Measurements from ENCODE around the gene FGFR3. TPM values are rescaled to one million over a fixed set of nuclear protein-coding genes. Genes with fewer than 3 reads are reported as not detected.

The FGFR3 gene
- polyA plus RNA-seq, 1 donor: 1.2 TPM

DNA sequence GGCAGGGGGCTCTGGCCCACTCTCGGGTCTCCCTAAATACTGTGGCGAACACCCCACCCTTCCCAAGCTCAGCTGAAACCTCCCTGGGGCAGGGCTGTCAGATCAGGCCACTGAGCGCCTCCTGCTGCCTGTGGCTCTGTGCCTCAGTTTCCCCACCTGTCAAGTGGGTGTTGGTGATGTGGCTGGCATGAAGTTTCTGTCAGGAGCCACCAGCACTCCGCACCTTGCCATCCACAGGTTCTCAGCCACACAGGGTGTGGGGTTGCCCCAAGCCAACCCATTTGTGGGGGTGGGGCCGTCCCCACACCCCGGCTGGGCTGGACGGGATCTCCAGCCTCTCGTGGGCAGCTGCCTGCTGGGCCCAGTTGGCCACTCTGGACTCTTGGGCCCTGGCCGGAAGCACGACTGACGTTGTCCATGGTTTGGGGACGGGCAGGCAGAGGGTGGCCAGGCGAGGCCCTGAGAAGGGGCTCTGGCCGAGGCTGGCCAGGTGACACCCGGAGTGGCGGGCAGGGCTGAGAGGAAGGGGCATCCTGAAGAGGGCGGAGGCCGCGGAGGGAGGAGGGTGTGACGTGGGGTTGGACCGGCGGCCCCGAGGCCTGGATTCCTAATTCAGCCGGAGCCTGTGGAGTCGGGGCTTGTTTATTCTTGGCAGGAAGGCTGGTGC lies 5.5 kb upstream of the FGFR3 start:
- no peak for DNase-seq (ENCODE audit: low read depth)

DNA sequence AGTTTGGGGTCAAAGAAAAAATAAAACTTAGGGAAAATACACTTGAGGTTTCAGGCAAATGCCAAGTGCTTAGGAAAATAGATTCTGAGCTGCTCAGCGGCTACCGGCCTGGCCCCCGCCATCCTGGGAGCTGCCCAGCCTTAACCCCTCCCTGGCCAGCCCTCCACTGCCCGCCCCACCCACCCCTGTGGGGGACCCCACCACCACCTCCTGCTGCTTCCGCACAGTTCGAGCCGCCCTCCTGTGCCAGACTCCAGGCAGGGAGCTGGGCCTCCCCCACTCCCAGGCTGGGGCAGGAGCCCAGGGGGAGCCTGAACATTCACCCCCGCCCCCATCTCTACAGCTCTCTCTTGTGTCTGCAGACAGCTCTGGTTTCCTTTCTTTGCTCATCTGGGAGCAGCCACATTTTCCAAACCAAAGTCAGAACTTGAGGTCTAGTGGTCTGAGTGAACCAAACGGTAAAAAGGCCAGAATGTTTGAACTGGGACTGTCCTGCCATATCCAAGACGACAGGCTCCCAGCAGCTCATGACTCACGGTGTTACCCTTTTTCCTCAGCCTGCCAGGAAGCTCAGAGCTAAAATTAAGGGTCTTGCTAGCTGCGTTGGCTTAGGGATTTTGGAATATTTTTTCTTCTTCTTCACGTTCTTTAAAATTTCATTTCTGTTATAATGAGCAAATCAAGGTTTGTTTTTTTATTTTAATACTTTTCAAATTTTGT lies 4.7 kb upstream of the FGFR3 start:
- no peak for DNase-seq (ENCODE audit: low read depth)

DNA sequence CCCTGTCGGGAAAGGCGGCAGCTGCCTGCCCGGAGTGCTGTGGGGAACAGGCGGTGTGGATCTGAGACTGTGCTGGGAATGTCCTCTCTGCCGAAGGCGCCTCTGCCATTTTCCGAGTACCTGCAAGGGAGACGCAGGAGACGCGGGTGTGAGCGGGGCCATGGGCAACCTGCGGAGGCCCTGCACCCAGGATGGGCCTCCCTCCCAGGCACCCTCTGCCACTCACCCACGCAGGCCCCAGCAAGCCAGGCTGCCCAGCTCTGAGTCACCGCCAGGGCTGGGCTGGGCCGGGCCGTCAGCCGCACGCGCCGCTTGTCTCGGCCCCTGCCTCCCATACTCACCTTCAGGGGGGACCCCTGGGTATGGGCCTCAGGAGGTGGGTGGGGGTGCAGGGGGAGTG lies 3.5 kb upstream of the FGFR3 start:
- no peak for DNase-seq (ENCODE audit: low read depth)

DNA sequence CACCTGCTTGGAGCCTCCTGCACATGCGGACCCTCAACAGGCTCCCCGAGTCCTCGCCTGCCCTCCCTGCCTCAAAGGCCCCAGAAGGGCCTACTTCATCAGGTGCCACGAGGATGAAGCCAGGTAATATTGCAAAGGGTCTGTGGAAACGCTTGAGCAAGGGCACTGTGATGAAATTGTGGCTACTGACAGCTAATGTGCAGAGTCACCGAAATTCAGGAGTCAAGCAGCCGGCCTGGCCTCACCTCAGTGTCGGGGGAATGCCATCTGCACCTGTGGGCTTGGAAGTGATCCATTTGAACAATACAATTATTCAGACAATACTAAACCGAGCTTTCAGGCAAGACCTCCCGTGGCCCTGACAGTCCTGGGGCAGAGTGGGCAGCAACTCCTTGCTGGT lies 3.1 kb upstream of the FGFR3 start:
- DNase-seq (ENCODE audit: low read depth): no peak

DNA sequence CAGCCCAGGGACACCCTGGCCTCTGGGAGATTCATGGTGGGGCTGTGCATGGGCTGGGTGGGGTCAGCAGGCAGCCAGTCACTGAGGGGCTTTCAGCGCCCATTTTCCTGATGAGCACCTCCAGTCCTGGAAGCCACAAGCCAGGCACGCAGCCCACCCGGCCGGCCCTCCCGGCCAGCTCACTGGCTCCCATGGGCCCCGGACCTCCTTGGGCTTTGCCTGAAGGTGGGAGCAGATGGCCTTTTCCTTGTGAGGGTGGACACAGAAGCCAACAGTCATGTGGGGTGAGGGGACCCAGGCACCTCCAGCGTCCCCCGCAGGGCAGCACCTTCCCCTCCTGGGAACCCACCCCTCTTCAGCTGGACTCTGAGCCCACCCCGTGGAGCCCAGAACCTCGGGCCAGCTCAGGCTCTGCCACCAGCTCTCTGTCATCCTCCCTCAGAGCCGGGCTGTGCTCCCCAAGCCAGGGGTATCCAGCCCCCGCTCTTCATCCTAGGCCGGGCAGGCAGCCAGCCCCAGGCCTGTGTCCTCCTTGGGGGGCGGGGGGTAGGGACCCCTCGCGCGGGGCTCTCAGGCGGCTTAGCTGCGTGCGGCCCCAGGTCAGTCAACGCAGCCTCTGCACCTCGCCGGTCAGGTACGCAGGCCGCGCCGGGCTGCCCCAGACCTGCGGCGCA lies 798 bp upstream of the FGFR3 start:
- DNase-seq (ENCODE audit: low read depth): no peak

DNA sequence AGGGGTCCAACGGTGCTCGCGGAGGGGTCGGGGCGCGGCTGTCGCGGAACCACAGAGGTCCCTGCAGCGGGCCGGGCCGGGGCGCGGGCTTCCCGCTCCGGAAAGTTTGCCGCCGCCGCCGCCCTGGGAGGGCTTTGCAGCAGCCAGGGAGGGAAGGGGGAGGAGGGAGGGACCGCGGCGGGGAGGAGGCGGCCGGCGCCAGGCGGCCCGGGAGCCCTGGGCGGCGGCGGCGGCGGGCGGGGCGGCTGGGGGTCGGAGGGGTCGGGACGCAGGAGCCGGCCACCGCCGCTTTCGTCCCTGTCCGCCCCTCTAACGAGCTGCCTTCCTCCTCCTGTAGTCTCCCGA lies 375 bp downstream of the FGFR3 start:
- DNase-seq (ENCODE audit: low read depth): no peak

DNA sequence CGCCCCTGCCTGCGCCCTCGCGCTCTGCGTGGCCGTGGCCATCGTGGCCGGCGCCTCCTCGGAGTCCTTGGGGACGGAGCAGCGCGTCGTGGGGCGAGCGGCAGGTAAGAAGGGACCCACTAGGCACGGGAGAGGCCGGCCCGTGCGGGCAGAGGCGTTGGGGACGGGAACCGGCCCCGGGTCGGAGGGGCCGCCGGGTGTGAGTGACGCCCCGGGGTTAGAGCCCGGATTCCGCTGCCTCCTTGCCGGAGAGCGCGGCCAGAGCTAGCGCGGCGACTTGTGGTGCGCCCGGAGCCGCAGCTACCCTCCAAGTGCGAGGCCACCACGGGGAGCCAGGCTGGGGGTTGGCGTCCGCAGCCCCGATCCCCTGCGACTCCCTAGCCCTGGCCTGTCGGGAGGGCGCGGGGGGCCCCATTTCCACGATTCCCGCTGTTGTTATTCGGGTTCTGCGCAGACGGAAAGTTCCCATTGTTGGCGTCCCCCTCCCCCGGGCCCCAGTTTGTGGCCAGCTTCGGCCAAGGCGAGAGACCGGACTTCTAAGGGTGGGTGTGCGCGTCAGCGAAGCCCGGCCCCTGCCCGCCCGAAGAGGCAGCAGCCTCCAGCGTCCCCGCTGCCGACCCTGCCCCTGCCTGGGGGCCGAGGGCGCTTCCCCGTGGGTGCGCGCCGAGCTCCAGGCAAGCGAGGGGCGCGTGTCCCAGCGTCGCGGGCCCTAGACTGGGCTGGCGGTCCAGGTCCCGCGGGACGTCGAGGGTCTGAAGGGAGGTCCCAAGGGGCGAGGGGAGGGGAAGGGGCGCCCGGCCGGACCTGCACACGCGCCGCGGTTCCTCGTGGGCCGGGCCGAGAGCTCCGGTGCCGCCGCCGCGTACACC lies 1.1 kb downstream of the FGFR3 start:
- no peak for DNase-seq (ENCODE audit: low read depth)

DNA sequence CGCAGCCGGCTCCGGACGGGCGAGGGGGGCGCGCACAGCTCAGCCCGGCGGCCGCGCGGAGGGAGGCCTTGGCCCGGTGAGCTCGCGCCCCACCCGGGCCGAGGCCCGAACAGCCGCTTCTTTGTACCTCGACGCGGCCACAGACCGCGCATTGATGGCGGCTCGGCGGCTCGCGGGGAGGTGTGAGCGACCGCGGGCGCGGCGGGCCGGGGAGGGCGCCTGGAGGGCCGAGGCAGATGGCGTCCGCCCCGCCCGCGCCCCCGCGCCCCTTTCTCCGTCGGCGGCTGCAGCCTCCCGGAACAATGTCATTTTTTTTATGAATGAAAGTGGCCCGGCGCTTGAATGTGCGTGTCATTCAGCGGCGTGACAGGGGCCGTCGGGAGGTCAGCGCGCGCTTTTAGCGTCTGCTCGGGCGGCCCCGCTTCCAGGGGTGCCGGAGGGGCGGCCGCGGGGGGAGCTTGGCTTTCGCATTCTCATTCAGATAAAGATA lies 1.8 kb downstream of the FGFR3 start:
- no peak for DNase-seq (ENCODE audit: low read depth)

DNA sequence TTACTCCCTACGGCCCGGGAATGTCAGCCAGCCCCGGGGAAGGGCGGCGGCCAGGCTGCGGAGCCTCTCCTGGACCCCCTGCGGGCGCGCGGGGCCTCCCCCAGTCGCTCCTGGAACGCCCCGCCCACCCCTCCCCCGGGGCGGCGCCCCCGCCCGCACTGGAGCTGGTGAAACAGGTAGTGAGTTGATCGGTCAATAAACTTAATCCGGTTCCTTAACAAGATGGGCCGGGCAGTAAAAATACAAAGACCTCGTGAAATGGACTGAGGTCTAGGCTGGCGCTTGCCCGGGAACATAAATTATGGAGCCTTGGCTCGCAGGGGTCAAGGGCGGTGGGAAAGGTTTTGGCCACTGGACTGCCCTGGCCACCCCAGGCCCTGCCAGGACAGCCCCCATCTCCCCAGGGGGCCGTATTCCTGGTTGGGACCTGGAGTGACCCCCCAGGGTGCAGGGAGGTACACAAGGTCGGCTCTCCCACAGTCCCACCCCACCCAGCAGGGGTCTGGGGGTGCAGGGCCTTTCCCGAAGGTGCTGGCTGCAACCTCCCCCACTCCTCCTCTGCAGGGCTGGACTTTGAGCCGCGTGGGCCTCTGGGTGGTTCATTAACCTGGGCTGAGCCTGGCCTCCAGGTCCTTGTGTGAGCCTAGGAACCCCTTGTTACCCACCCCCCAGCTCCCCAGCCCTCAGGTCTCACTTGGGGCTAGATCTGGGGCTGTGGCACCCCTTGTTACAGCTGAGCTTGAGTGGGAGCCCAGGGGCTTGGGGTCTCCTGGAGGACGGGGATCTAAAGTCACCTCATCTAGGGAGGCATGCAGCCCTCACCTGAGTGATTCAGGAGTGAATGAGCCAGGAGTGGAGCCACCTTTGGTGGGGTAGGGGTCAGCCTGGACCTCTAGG lies 2.5 kb downstream of the FGFR3 start:
- no peak for DNase-seq (ENCODE audit: low read depth)

DNA sequence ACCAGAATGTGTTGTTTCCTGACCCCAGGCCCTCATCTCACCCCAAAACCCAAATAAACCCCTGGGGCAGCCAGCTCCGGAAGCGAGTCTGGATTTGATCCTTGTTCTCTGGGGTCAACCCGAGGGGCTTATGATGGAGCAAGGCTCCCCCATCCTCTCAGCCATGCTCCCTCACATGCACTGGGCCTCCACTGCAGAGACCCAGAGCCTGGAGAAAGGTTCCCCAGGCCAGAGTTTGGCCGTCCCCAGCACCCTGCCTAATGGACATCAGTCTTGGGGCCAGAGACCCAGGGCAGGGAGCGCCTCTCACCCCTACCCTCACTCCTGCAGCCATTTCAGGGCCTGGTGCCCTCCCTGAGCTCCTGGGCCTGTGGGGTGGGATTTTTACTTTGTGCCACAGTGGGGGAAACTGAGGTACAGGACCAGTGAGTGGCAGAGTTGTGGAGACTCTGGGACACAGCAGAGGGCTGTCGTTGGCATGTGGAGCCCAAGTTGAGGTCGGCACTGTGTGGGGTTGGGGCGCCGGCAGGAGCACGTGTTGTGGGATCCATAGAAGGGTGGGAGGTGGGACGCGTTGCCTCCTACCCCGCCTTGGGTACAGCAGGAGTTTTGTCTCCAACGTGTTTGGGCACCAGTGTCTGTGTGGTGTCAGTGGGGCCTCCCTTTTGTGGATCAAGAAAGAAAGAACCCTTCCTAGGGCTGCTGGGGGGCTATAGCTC lies 3.6 kb downstream of the FGFR3 start:
- no peak for DNase-seq (ENCODE audit: low read depth)

DNA sequence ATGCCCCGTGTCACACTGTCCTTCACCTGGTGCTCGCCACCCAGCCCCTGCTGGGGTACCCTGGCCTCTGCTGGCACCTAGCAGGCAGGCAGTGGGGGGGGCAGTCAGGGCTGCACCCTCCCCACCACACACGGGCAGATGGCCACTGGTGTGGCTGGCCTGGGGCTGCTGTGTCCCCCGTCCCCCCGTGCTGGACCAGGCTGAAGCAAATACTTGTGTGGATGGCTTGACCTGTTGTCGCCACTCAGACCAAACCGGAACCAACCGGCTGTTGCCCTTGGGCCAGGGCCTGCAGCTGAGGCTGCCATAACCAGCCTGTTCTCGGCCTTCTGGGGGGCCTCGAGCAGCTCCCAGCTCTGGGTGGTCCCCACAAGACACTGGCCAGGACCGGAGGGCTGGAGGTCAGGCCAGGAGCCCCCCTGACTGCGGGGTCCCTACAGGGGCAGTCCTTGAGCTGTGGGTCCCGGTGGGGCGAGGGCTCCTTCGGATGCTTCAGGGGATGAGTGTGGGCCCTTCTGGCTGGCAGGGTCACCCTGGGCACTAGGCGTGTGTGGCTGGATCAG lies 4.3 kb downstream of the FGFR3 start:
- DNase-seq (ENCODE audit: low read depth): no peak

DNA sequence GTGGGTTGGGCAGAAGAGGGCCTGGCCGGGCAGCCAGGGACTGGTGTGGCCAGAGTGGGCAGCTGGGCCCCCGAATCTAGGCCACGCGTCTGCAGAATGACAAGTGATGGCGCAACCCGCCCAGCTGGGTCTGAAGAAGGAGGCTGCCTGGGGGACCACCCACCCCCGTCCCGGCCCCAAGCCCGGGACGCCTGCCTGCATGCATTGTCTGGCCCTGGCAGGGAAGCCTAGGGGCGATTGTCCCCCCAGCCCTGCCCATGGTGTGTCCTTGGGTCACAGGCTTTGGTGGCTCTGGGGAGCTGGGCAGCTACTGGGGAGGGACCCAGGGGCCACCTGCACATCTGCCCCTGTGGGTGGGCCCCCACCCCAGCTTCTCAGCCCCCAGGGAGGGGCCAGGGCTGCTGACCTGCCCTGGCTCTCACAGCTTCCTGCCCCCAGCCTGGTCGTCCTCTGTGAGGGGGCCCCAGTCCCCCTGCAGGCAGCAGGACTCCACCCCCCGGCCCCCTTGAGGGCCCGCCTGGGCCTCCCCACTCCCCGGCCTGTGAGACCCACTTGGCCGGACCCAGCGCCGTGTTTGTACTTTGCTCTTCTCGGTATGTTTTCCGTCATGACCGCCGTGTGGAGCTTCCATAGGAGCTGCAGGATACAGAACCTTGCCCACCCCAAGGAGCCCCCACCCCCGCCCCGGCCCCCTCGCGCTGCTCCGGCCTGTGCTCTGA lies 4.9 kb downstream of the FGFR3 start:
- DNase-seq (ENCODE audit: low read depth): no peak

DNA sequence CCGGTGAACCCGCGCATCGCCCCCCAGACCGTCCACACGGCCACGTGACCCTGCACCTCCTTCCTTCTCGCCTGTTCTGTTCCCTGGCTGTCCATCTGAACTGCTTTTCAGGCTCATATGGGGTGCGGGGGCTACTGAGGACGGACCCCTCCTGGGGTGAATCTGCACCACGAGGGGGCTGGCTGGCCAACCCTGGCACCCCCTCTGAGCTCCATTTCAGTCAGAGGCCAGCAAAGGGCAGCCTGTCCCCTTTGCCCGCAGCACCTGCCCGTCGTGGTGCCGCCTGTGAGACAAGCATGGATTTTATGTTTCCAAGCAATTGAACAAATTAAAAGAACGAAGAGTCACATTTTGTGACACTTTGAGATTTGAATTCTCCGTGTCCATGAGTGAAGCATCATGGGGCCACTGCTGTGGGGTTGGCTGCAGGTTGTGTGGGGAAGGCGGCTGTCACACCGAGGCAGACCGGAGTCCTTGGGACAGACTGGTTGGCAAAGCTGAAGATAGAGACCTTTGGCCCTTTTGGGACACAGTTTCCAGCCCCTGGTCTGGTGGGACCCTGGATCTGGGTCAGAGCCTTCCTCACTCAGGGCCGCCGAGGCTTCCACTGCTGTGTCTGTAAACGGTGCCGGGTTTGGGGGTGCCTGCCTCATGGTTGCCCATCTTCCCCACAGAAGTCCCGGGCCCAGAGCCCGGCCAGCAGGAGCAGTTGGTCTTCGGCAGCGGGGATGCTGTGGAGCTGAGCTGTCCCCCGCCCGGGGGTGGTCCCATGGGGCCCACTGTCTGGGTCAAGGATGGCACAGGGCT lies 5.7 kb downstream of the FGFR3 start:
- no peak for DNase-seq (ENCODE audit: low read depth)

DNA sequence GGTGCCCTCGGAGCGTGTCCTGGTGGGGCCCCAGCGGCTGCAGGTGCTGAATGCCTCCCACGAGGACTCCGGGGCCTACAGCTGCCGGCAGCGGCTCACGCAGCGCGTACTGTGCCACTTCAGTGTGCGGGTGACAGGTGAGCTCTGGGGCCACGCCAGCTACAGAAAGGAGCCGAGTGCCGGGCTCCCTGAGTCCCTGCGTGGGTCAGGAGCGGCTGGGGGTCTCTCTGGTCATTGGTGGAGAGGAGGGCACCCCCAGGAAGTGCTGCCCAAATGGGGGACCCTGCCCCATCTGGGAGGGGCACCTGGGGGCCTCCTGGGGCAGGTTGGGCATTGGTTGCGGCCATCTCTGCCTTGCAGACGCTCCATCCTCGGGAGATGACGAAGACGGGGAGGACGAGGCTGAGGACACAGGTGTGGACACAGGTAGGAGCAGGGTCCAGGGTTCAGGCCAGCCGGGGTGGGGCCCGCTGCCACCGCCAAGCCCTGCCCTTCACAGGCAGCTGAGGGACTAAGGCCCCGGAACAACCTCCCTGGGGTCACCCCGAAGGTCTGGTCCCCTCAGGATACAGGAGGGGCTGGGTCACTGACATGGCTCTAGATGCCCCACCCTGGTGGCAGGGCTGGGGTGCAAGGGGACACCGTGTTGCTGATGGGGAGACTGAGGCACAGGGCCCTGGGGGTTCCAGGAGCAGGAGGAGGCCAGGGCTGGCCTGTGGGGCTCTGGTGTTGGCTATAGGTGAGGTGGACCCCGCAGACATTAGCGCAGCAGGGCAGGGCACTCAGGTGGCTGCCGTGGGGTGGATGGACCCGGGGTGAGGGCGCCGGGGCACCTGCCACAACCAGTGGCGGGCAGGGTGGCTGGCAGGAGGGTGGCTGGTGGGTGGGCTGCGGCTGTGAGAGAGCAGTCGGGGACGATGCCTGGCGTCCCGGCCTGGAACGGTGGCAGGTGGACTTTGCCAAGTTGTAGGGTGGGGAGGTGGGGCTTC lies 6.6 kb downstream of the FGFR3 start:
- no peak for DNase-seq (ENCODE audit: low read depth)

DNA sequence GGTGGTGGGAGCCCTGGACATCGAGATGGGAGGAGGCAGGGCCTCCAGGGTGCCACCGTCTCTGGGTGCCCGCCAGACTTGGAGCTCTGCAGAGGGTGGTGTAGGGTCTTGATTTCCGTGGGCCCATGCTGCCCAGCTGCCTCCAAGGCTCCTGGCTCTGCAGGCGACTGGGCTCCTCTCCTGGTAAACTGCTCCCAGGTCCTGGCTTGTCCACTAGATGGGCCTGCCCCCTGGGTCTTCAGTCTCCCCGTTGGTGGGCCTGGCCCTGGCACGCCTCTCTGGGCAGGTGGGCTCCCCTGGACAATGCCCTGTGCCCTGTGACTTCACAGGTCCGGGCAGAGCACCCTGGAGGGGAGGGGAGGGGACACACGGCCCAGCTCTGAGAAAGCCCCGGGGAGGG lies 7.7 kb downstream of the FGFR3 start:
- DNase-seq (ENCODE audit: low read depth): no peak

DNA sequence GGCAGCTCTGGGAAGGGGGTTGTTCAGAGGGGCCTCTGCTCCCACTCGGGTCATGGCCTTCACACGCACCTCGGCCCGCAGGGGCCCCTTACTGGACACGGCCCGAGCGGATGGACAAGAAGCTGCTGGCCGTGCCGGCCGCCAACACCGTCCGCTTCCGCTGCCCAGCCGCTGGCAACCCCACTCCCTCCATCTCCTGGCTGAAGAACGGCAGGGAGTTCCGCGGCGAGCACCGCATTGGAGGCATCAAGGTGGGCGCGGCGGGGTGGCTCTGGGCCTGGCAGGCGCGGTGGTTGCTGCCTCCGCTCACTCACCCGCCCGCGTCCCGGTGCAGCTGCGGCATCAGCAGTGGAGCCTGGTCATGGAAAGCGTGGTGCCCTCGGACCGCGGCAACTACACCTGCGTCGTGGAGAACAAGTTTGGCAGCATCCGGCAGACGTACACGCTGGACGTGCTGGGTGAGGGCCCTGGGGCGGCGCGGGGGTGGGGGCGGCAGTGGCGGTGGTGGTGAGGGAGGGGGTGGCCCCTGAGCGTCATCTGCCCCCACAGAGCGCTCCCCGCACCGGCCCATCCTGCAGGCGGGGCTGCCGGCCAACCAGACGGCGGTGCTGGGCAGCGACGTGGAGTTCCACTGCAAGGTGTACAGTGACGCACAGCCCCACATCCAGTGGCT lies 8.3 kb downstream of the FGFR3 start:
- no peak for DNase-seq (ENCODE audit: low read depth)

Data from forelimb muscle (tissue), 1 donor.